K562 (cell line): Measurements from ENCODE around the gene PUSL1. TPM values are rescaled to one million over a fixed set of nuclear protein-coding genes. Genes with fewer than 3 reads are reported as not detected.

Experiments used
- CHD2 ChIP-seq: IDR thresholded peaks from 2 replicates; pipeline ENCODE4 v1.6.1; 2011; ENCODE audit warnings: low read depth, low read length
- CREB1 ChIP-seq, 2 experiments: sonication (generic) in 1 of 2; formaldehyde crosslinking in 1 of 2; IDR thresholded peaks; 2 replicates each; pipeline versions ENCODE4 v1.6.1 to v1.8.0; 2012 to 2022; ENCODE audit warnings: inconsistent platforms in 1 of 2, mild to moderate bottlenecking in 1 of 2, missing genetic modification reagents in 1 of 2, moderate library complexity in 1 of 2
- CREM ChIP-seq: IDR thresholded peaks from 2 replicates; pipeline ENCODE4 v1.6.1; 2014; ENCODE audit warnings: antibody characterized with exemption, low read depth
- EP400 ChIP-seq: fragments of 450-650 bp; IDR thresholded peaks from 2 replicates; pipeline ENCODE4 v1.6.1; 2017; ENCODE audit warnings: antibody characterized with exemption, mild to moderate bottlenecking, moderate library complexity
- HNRNPL ChIP-seq: fragments of 200-400 bp; formaldehyde crosslinking; IDR thresholded peaks from 2 replicates; pipeline ENCODE4 v1.6.1; 2017; ENCODE audit warnings: low read depth, mild to moderate bottlenecking, low read length
- IRF9 ChIP-seq: fragments of 450-650 bp; IDR thresholded peaks from 2 replicates; pipeline ENCODE4 v1.6.1; 2016; ENCODE audit warnings: missing biosample characterization, missing genetic modification characterization
- KDM4B ChIP-seq, 2 experiments: fragments of 450-650 bp in 1 of 2; sonication (generic) in 1 of 2; IDR thresholded peaks; 2 replicates each; pipeline ENCODE4 v1.6.1; 2016 to 2017; ENCODE audit warnings: borderline replicate concordance in 2 of 2, antibody characterized with exemption in 1 of 2, low read depth in 1 of 2, mild to moderate bottlenecking in 1 of 2
- MTF1 ChIP-seq: fragments of 250-450 bp; sonication (Bioruptor Pico); IDR thresholded peaks from 2 replicates; pipeline ENCODE4 v1.9.0; 2021; ENCODE audit warnings: moderate library complexity, mild to moderate bottlenecking, inconsistent platforms, borderline replicate concordance
- NEUROD1 ChIP-seq: fragments of 150-350 bp; IDR thresholded peaks from 2 replicates; pipeline ENCODE4 v1.6.1; 2014; ENCODE audit warnings: borderline replicate concordance, low read length, low read depth; ENCODE audit not compliant: partially characterized antibody
- NFRKB ChIP-seq: fragments of 450-650 bp; IDR thresholded peaks from 2 replicates; pipeline ENCODE4 v1.6.1; 2016; ENCODE audit warnings: low read depth
- PHF8 ChIP-seq: fragments of 200-600 bp; sonication (generic); IDR thresholded peaks from 2 replicates; pipeline ENCODE4 v1.6.1; 2012; ENCODE audit warnings: mixed run types, mild to moderate bottlenecking, inconsistent platforms, low read length, moderate library complexity, borderline replicate concordance
- POLR3G ChIP-seq: IDR thresholded peaks from 2 replicates; pipeline ENCODE4 v1.6.1; 2011; ENCODE audit not compliant: insufficient read length, insufficient replicate concordance; ENCODE audit errors: extremely low read depth
- PRPF4 ChIP-seq: fragments of 200-400 bp; formaldehyde crosslinking; IDR thresholded peaks from one replicate; pipeline ENCODE4 v1.6.1; 2017; ENCODE audit warnings: low read length, low read depth, mild to moderate bottlenecking; ENCODE audit not compliant: insufficient read depth, poor library complexity, severe bottlenecking
- TFAP4 ChIP-seq: sonication (generic); formaldehyde crosslinking; IDR thresholded peaks from 2 replicates; pipeline ENCODE4 v1.8.0; 2022; ENCODE audit warnings: missing genetic modification reagents, mild to moderate bottlenecking, moderate library complexity, borderline replicate concordance
- TOE1 ChIP-seq, 2 experiments: fragments of 450-650 bp in 1 of 2; sonication (generic) in 1 of 2; formaldehyde crosslinking in 1 of 2; IDR thresholded peaks; 2 replicates each; pipeline versions ENCODE4 v1.7.1 to v1.8.0; 2016 to 2022; ENCODE audit warnings: borderline replicate concordance in 2 of 2, mild to moderate bottlenecking in 2 of 2, antibody characterized with exemption in 1 of 2, inconsistent platforms in 1 of 2, low read depth in 1 of 2, missing genetic modification reagents in 1 of 2, moderate library complexity in 1 of 2
- YY1 ChIP-seq, 3 experiments: IDR thresholded peaks; 2 replicates each; pipeline ENCODE4 v1.6.1; 2011; ENCODE audit warnings: low read length in 2 of 3, mild to moderate bottlenecking in 2 of 3, moderate library complexity in 2 of 3, borderline replicate concordance in 1 of 3, control low read depth in 1 of 3, low read depth in 1 of 3; ENCODE audit not compliant: insufficient read depth in 3 of 3, insufficient replicate concordance in 2 of 3, control insufficient read depth in 1 of 3, insufficient read length in 1 of 3; ENCODE audit errors: extremely low read depth in 1 of 3
- ZBTB49 ChIP-seq: sonication (generic); formaldehyde crosslinking; IDR thresholded peaks from 2 replicates; pipeline ENCODE4 v1.8.0; 2022; ENCODE audit warnings: missing genetic modification reagents, mild to moderate bottlenecking, borderline replicate concordance
- ZNF134 ChIP-seq: fragments of 250-450 bp; sonication (Bioruptor Pico); conservative IDR thresholded peaks from 2 replicates; pipeline ENCODE4 v1.4.0; 2020
- ZNF445 ChIP-seq: fragments of 250-450 bp; sonication (Bioruptor Pico); IDR thresholded peaks from 2 replicates; pipeline ENCODE4 v1.4.0; 2020; ENCODE audit warnings: low read depth, mild to moderate bottlenecking, moderate library complexity
- ZNF583 ChIP-seq: fragments of 250-450 bp; sonication (Bioruptor Pico); IDR thresholded peaks from 2 replicates; pipeline ENCODE4 v1.4.0; 2020
- polyA plus RNA-seq, 8 experiments: library from polyadenylated mRNA; depleted of rRNA in 4 of 8; stranded (reverse) in 5 of 8; unstranded in 3 of 8; fragments of >200 nt; fragmentation: Nextera tagmentation in 2 of 8; fragmentation: Illumina TruSeq in 1 of 8; extraction: Ambion mirVana in 2 of 8; extraction: Trizol in 1 of 8; gene quantifications; 2 replicates each; pipeline versions ENCODE4 v1.2.1 to v1.2.3, GENCODE V29; 2011 to 2014; ENCODE audit warnings: inconsistent platforms in 1 of 8, missing spikeins in 1 of 8
- total RNA-seq, 7 experiments: library from RNA; depleted of rRNA in 6 of 7; stranded (reverse); fragments of >200 nt in 6 of 7; fragmentation: Illumina TruSeq in 2 of 7; extraction: Trizol in 2 of 7; gene quantifications; 2 replicates each; pipeline versions ENCODE4 v1.2.1 to v1.2.3, GENCODE V29; 2011 to 2021; ENCODE audit warnings: low replicate concordance in 1 of 7

PUSL1 gene
- total and polyA plus RNA-seq, 9 of the 15 experiments (the other 6 are each of a cell fraction or from before 2014, with no cell fraction given), result 0.62 to 86.9 (median 13.6) TPM

GRCh38 chr1:1358433-1359271 lies 50.3 kb downstream of the PUSL1 start, which contains the start of gene MXRA8 (continued):
- TF ChIP-seq PHF8, result peak; percentile 13; the same call in 1 of the 2 replicates
- peak; percentile 49; the same call in 1 of the 2 replicates for TF ChIP-seq NFRKB
- peak; percentile 63; the same call in 1 of the 2 replicates for TF ChIP-seq EP400
- TF ChIP-seq ZBTB49, result no peak
- no peak for TF ChIP-seq CHD2
- TF ChIP-seq TOE1 (IDR thresholded peaks at IDR 0.05; ENCODE audit: borderline replicate concordance), result peak; percentile 97
- TF ChIP-seq TOE1 (CRISPR knock-in tag; IDR thresholded peaks at IDR 0.05; ENCODE audit: borderline replicate concordance, low read depth), result no peak
- TF ChIP-seq MTF1 (CRISPR knock-in tag), result no peak
- no peak for TF ChIP-seq ZNF134 (CRISPR knock-in tag)
- TF ChIP-seq POLR3G, result no peak
- TF ChIP-seq YY1 (IDR thresholded peaks at IDR 0.05; ENCODE audit: borderline replicate concordance in 1 of 3, control insufficient read depth in 1 of 3, extremely low read depth in 1 of 3, insufficient read depth in 3 of 3, insufficient read length in 1 of 3, insufficient replicate concordance in 2 of 3, low read depth in 1 of 3, low read length in 2 of 3), result peak in 1 of 3 experiments; percentile 3
- TF ChIP-seq TFAP4 (CRISPR knock-in tag), result peak; percentile 42; the same call in 1 of the 2 replicates
- TF ChIP-seq NEUROD1, result no peak
- no peak for TF ChIP-seq PRPF4
- TF ChIP-seq ZNF445 (CRISPR knock-in tag), result no peak
- no peak for TF ChIP-seq IRF9 (tag)
- TF ChIP-seq CREM, result peak; percentile 67; the same call in 1 of the 2 replicates
- no peak for TF ChIP-seq ZNF583 (CRISPR knock-in tag)
- peak in 1 of 2 experiments; percentile 44; a peak in 1 of 4 replicates for TF ChIP-seq KDM4B (IDR thresholded peaks at IDR 0.05; ENCODE audit: borderline replicate concordance in 2 of 2, low read depth in 1 of 2)
- TF ChIP-seq HNRNPL, result no peak
- peak; percentile 67 for TF ChIP-seq CREB1 (IDR thresholded peaks at IDR 0.05)
- TF ChIP-seq CREB1 (CRISPR knock-in tag; IDR thresholded peaks at IDR 0.05), result peak; percentile 61
